Measurements from ENCODE around the gene DNHD1. TPM values are rescaled to one million over a fixed set of nuclear protein-coding genes. Genes with fewer than 3 reads are reported as not detected.

Gene DNHD1
- total and polyA plus RNA-seq, 9 of the 15 experiments (the other 6 are each of a cell fraction or from before 2014, with no cell fraction given), result 0.82 to 9.7 (median 3.8) TPM

DNA sequence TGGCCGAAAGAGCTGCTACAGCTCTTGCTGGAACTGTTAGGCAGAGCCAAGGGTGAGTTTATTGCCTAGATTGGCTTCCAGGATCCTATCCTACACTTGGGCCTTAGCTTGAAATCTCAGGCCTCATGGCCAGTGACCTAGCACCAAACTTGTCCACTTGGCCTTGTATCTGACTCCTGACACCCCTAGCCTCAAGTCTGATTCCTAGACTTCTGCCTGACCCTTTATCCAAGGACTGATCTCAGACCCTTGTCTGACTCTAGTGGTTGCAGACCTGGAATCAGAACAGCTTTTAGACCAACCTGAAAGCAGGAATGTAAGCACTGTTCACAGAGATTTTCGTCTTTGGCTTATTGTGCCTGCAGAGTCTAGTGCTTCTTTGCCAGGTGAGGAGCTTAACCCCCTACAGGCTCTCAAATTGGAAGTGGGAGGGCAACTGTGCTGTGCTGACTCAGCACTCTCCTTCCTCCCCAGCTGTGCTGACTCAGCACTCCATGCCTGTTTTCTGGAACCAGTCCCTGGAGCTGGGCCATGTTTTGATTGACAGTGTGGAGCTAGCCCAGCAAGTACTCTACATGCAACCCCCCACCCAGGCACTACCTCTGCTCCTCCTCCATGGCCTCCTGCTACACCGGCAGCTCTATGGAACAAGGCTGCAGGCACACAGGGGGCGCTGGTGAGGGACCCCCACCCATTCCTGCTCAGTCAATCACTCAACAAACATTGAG is 71.3 kb downstream of the DNHD1 start (continued):
- TF ChIP-seq, protein P1, sequence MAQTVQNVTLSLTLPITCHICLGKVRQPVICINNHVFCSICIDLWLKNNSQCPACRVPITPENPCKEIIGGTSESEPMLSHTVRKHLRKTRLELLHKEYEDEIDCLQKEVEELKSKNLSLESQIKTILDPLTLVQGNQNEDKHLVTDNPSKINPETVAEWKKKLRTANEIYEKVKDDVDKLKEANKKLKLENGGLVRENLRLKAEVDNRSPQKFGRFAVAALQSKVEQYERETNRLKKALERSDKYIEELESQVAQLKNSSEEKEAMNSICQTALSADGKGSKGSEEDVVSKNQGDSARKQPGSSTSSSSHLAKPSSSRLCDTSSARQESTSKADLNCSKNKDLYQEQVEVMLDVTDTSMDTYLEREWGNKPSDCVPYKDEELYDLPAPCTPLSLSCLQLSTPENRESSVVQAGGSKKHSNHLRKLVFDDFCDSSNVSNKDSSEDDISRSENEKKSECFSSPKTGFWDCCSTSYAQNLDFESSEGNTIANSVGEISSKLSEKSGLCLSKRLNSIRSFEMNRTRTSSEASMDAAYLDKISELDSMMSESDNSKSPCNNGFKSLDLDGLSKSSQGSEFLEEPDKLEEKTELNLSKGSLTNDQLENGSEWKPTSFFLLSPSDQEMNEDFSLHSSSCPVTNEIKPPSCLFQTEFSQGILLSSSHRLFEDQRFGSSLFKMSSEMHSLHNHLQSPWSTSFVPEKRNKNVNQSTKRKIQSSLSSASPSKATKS (CRISPR knock-in tag; IDR thresholded peaks at IDR 0.05), result no peak
- TF ChIP-seq TRIM28 (IDR thresholded peaks at IDR 0.05) (no peak), EHMT2 (IDR thresholded peaks at IDR 0.05) (no peak), MECOM (CRISPR knock-in tag; IDR thresholded peaks at IDR 0.05) (0 out of 2 replicates have a peak, but pooled peaks have one; percentile 39), E2F3 (CRISPR knock-in tag; IDR thresholded peaks at IDR 0.05) (no peak), TEAD4 (IDR thresholded peaks at IDR 0.05; ENCODE audit: low read length) (peak; percentile 43; the same call in 1 of the 2 replicates), TEAD4 (CRISPR knock-in tag; IDR thresholded peaks at IDR 0.05; ENCODE audit: borderline replicate concordance) (no peak), HDAC6 (IDR thresholded peaks at IDR 0.05; ENCODE audit: low read depth, low read length) (no peak), ZNF507 (tag; conservative IDR thresholded peaks at IDR 0.05) (no peak), ZFP30 (CRISPR knock-in tag; IDR thresholded peaks at IDR 0.05; ENCODE audit: borderline replicate concordance) (no peak), MEIS2 (IDR thresholded peaks at IDR 0.05; ENCODE audit: partially characterized antibody) (peak; percentile 90), GATA2 (CRISPR knock-in tag; IDR thresholded peaks at IDR 0.05) (no peak), KDM5B (IDR thresholded peaks at IDR 0.05; ENCODE audit: insufficient replicate concordance, low read depth, low read length) (no peak), KHSRP (IDR thresholded peaks at IDR 0.05) (no peak), HDAC8 (tag; IDR thresholded peaks at IDR 0.05) (no peak), ZNF586 (CRISPR knock-in tag; conservative IDR thresholded peaks at IDR 0.05) (no peak), SIX5 (IDR thresholded peaks at IDR 0.05; ENCODE audit: borderline replicate concordance in 1 of 2, insufficient read depth in 1 of 2, low read depth in 1 of 2, low read length in 2 of 2) (no peak), KAT8 (IDR thresholded peaks at IDR 0.05; ENCODE audit: low read depth) (no peak), RBM17 (IDR thresholded peaks at IDR 0.05; ENCODE audit: borderline replicate concordance, low read depth, low read length) (no peak), XRCC3 (IDR thresholded peaks at IDR 0.05) (no peak), HDAC3 (IDR thresholded peaks at IDR 0.05; ENCODE audit: borderline replicate concordance, partially characterized antibody) (peak; percentile 56)
- TF ChIP-seq, protein P2, sequence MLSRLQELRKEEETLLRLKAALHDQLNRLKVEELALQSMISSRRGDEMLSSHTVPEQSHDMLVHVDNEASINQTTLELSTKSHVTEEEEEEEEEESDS (CRISPR knock-in tag; IDR thresholded peaks at IDR 0.05), result no peak
- TF ChIP-seq, protein P3, sequence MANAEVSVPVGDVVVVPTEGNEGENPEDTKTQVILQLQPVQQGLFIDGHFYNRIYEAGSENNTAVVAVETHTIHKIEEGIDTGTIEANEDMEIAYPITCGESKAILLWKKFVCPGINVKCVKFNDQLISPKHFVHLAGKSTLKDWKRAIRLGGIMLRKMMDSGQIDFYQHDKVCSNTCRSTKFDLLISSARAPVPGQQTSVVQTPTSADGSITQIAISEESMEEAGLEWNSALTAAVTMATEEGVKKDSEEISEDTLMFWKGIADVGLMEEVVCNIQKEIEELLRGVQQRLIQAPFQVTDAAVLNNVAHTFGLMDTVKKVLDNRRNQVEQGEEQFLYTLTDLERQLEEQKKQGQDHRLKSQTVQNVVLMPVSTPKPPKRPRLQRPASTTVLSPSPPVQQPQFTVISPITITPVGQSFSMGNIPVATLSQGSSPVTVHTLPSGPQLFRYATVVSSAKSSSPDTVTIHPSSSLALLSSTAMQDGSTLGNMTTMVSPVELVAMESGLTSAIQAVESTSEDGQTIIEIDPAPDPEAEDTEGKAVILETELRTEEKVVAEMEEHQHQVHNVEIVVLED (CRISPR knock-in tag; IDR thresholded peaks at IDR 0.05), result no peak
- TF ChIP-seq, protein P4, sequence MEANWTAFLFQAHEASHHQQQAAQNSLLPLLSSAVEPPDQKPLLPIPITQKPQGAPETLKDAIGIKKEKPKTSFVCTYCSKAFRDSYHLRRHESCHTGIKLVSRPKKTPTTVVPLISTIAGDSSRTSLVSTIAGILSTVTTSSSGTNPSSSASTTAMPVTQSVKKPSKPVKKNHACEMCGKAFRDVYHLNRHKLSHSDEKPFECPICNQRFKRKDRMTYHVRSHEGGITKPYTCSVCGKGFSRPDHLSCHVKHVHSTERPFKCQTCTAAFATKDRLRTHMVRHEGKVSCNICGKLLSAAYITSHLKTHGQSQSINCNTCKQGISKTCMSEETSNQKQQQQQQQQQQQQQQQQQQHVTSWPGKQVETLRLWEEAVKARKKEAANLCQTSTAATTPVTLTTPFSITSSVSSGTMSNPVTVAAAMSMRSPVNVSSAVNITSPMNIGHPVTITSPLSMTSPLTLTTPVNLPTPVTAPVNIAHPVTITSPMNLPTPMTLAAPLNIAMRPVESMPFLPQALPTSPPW (CRISPR knock-in tag; IDR thresholded peaks at IDR 0.05), result peak; percentile 63
